HG02610 (cell line): ENCODE measurements around the gene ZNG1F.
"Not testable (repeated sequence)": the region's sequence is repeated elsewhere in the genome, so short reads cannot be mapped to it uniquely, and the experiment has no call there.

ENCODE experiments used
- ATAC-seq: cut with Tn5 transposase; IDR thresholded peaks from one replicate; pipeline ENCODE4 v1.9.1; 2021; ENCODE audit warnings: mild to moderate bottlenecking, moderate library complexity; ENCODE audit not compliant: unreplicated experiment

ZNG1F gene

DNA sequence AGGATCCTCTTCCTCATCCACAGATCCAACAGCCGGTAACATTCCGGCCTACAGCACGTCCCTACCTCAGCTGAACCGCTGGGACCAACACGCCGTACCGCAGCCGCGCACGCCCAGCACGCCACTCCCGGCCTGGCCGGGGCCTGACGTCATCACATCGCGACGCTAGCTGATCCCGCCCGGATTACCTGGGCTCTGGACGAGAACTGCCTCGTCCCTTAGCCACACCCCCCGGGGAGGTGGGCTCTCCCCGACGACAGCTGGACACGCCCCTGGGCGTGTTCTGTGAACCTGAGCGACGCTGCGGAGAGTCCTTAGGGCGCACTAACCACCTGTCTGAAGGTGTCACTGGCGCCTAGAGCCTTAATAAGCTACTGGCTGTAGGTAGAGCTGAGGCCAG, at the start of gene ZNG1F:
Gene ZNG1F (minus strand): TSS at position 101 of the 400 bp plus-strand sequence. CDS start 59 bp downstream, at position 42.
- not testable (repeated sequence) for ATAC-seq

DNA sequence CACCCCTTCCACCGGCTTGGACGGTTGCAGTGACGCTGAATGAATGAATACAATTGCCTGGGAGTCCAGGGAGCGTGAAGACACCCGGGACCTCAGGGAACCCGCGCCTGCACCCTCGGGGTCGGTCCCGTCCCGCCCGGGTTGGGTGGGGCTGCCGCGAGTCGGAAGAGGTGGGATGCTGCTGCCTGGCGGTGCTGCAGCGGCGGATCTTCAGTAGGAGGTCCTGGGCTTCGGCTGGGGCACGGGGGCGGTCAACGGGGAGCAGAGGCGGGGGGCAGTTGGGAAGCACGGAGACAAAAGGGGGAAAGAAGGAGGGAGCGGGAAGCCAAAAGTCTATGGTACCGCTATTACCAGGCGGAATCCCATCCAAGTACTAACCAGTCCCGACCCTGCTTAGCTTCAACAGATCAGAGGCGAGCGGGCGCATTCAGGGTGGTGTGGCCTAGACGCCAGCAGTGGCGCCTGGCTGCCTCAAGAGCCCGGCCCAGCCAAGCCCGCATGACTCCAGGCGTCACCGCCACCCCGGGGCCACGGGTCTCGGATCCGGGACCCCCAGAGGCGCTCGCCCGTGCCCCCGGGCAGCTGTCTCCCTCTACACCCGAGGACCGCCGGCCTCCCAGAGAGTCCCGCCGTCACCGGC, 48.1 kb upstream of the ZNG1F start:
- ATAC-seq = not testable (repeated sequence)

DNA sequence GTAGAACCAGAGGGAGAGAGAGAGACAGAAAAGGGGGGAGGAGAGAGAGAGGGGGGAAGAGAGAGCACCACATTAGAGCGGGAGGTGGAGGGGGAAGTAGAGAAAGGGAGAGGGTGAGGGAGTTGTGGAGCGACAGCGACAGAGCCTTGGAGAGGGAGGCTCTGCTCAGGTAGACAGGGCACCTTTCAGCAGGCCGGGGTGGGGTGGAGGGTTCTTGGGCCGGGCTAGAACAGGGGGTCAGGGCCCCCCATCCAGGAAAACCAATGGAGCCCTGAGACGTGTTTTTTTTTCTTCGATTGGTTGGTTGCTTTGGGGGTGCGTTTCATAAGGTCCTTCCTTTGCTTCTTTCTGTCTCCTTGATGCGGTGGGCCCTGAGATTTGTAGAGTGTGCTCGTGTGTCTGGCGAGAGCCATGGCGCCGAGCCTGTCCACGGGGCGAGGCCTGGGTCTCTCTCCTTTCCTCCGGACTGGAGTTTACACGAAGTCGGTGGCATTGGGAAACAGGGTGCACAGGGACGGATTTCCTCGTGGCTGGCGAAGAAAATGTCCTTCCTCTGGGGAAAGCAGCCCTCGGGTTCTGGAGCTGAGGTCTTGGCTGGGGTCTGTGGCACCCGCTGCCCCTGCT, 47.5 kb upstream of the ZNG1F start:
- not testable (repeated sequence) for ATAC-seq

DNA sequence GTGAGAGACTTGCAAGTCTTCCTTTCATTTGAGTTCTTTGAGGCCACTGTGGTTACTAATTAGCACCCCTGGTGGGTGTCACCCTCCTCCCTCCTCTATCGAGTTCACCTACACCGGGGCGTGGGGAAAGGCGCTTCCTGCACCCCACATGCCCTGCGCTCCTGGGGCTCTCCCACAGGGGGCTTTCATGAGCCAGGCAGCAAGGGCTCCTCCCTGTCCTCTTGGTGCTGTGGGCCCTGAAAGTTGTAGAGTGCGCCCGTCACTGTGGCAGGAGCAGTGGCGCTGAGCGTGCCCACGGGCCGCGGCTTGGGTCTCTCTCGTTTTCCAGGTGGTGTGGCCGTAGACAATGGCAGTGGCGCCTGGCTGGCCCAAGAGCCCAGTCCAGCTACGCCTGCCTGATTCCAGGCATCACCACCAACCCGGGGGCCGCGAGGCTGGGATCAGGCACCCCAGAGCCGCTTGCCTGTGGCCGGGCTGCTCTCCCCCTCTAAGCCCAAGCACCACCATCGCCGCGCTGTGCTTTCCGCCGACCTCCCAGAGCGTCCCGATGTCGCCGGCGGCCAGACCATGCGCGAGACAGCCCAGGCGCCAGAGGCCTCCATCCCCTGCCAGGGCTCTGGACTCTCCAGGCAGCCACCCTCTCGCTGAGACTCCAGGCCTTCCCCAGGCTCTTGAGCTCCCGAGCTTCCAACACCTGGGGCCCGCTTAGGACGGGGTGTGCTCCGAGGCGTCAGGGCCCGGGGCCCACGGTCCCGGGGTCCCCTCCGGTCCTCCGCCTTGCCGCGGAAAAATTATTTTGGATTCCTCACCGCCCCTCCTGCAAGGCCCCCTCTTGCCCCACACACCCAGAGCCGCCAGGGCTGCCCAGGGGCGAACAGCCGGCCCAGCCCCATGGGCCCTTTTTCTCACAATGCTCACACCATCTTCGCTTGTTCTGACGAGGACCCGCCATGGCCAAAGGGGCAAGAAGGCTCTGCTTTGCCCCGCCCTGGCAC, 46.0 kb upstream of the ZNG1F start:
- ATAC-seq = peak; percentile 100

DNA sequence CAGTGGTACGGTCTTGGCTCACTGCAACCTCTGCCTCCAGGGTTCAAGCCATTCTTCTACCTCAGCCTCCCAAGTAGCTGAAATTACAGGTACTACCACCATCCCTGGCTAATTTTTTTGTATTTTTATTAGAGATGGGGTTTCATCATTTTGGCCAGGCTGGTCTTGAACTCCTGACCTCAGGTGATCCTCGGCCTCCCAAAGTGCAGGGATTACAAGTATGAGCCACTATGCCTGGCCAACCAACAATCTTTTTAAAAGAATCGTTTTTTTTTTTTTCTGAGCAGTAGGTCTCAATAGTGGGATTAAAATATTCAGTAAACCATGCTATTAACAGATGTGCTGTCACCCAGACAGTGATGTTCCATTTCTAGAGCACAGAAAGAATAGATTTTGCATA, 45.1 kb upstream of the ZNG1F start:
- ATAC-seq = peak; percentile 7

DNA sequence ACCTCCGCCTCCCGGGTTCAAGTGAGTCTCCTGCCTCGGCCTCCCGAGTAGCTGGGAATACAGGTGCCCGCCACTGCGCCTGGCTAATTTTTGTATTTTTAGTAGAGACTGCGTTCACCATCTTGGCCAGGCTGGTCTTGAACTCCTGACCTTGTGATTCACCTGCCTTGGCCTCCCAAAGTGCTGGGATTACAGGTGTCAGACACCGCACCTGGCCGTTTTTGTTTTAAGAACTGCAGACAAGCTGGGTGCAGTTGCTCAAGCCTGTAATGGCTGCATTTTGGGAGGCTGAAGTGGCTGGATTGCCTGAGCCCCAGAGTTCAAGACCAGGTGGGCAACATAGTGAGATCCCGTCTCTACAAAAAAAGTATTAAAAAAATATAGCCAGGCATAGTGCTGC, 43.2 kb upstream of the ZNG1F start:
- not testable (repeated sequence) for ATAC-seq

DNA sequence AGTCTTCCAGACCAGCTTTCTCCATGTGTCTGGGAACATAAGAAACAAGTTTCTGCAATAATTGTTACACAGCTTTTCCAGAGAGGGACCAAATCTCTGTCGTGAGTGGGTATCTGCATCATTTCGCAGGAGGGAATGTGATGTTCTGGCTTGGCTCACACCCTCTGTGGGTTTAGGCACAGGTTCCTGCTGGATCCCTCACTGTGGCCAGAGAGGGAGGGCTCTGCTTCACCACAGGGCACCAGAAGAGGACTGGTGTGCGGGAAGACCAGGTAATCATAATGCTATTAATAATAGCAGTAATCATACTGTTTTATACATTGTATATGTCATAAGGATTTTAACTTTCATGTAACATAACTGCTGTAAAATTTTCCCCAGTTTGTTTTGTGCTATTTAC, 41.3 kb upstream of the ZNG1F start:
- not testable (repeated sequence) for ATAC-seq

DNA sequence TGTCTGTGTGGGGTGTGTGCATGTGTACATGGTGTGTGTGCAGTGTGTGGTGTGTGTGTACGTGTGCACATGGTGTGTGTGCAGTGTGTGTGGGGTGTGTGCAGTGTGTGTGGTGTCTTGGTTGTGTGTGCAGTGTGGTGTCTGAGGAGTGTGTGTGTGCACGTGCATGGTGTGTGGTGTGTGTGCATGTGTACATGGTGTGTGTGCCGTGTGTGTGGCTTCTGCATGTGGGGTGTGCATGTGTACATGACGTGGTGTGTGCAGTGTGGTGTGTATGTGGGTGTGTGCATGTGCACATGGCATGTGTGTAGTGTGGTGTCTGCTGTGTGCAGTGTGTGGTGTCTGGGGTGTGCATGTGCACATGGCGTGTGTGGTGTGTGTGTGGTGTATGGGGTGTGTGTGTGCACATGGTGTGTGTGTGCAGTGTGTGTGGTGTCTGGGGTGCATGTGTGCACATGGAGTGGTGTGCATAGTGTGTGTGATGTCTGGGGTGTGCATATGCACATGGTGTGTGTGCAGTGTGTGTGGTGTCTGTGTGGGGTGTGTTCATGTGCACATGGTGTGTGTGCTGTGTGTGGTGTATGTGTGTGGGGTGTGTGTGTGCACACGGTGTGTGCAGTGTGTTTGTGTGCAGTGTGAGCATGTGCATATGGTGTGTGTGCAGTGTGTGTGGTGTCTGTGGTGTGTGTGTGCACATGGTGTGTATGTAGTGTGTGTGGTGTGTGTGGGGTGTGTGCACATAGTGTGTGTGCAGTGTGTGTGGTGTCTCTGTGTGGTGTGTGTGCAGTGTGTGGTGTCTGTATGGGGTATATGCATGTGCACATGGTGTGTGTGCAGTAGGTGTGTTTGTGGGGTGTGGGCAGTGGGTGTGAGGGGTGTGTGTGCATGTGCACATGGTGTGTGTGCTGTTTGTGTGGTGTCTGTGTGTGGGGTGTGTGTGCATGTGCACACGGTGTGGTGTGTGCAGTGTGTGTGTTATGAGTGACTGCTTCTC, 40.6 kb upstream of the ZNG1F start:
- ATAC-seq = peak; percentile 39

DNA sequence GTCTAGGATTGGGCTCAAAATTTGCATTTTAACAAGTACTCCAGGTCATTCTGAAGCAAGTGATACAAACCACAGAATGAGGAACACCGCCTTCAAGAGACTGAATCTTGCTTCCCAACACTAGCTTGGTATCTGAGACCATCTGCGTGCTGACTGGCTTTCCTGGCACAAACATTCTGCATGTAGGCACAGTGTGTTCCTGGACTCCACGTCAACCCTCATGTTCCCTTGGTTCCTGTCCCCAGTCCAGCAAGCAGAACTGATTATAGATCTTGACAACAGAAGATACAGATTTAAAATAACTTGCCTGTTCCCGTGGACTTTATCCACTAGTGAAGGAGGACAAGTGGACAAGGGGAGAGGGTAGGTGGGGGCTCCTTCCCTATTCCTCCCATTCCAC, 30.7 kb upstream of the ZNG1F start:
- not testable (repeated sequence) for ATAC-seq

DNA sequence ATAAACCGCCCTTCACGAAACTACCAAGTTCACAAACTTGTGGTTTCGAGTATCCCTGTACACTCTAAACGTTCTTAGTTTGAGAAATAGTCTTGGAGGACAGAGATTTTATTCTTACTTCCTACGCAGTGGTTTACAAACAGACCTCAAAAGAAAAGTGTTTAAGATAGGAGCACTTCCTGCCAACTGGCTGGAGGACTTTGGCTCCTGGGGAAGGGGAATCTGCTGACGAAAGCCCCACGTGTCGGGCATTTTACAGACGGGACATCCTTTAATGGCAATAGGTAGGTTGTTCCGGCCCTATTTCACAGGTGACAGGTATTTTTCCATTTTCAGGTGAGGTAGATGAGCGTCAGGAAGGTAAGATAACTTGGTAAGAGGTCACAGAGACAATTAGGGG, 678 bp downstream of the ZNG1F start:
- not testable (repeated sequence) for ATAC-seq

DNA sequence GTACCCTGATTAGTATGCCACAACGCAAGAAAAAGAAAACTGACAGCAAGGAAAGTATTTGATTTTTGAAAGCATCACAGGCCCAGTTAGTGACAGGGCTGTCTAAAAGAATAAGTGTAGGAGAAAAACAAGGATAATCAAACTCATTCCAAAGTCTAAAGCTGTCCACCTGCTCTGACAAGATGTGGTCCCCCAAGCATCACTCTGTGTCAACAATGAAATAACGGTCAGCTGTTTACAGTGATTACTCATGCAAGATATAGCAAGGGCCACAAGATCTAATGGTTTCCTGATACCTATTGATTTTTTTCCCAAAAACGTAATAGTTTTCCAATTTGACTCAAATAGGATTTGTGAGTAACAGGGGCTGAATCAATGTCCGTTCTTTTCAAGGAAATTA, 14.1 kb downstream of the ZNG1F start:
- ATAC-seq = not testable (repeated sequence)

DNA sequence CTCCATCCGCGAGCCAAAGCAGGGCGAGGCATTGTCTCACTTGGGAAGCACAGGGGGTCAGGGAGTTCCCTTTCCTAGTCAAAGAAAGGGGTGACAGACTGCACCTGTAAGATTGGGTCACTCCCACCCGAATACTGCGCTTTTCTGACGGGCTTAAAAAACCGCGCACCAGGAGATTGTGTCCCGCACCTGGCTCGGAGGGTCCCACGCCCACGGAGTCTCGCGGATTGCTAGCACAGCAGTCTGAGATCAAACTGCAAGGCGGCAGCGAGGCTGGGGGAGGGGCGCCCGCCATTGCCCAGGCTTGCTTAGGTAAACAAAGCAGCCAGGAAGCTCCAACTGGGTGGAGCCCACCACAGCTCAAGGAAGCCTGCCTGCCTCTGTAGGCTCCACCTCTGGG, 39.0 kb downstream of the ZNG1F start:
- ATAC-seq = not testable (repeated sequence)

DNA sequence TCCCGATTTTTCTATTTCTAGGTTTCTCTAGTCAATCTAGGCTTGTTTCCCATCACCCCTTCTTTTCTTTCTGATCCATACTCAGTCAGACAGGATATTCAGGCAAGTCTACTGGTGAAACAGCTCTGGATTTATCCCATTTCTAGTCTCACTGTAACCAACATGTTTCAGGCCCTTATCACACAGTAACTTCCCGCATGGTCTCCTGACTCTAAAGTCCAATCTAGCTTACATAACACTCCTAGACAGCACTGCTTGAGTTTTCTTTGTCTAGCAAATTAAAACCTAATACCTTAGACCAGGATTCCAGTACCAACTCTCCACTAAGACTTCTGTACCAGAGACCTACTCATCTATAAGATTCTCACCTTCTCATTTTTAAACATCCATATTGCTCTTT, 47.2 kb downstream of the ZNG1F start:
- not testable (repeated sequence) for ATAC-seq

DNA sequence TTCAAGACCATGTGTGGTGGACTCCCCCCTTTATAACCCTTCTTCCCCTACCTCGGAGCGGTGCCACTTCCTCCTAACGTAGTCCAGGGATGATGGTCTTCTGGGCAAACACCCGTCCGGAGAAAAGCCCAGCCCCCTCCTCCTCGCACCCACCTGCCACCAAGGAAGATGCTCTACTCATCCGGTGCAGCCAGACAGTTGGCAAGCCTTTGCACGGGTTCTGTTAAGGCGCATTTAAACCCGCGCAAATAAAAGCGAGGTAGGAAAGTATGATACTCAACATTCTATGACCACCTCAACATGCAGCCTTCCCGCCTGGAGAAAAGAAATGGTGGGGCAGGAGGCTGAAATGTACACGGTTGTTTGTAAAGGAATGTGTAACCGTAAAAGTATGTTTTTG, 60.5 kb downstream of the ZNG1F start, which contains the start of gene FOXD4L6:
Gene FOXD4L6 (minus strand): TSS at position 101 of the 400 bp plus-strand sequence. CDS start 298 bp downstream, outside the sequence.
- ATAC-seq = not testable (repeated sequence)

DNA sequence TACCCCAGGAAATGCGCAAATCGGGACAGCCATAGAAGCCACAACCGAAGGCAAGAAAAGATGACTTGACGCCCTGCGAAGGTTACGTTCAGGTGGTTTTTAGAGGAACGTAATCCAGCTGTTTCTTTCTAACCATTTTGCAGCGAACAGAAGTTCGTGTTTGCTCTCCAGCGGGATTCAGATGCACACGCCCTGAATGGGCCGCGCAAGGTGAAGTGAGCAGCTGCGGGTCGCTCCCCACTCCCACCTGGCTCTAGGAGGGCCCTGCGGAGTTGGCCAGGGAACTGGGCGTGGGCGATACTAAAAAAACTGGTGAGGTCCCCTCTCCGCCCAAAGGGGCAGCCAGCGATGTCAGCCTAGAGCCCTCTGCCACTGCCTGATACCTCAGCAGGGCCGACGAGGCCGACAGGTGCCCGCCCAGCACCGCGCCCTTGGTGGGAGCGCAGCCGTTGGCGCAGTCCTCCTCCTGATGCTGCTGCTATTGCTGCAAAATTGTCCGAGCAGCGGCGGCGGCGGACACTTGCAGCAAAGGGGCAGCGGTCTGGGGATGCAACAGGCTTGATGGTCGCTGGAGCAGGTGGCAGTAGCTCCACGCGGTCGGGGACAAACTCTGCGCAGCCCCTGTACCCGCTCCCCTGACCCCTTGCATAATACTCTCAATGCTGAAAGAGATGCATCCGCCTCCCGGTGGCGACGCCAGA, 62.2 kb downstream of the ZNG1F start:
- not testable (repeated sequence) for ATAC-seq

DNA sequence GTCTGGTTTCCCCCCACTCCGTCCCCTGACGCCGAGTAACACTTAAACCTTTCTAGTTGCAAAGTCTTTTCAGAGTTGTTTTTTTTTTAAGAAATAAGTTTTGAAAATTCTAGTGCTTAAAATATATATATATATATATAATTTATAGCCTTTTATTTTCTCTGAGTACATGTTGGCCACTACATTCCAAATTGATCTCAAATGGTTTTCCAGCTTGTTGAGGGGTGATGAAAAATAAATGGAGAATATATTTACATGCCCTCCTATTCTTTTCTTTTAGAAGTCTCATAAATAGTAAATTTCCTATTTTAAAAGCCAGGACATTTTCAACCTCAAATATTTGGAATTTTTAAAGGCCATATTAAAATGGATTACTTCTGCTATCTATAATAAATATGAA, 63.2 kb downstream of the ZNG1F start:
- ATAC-seq = not testable (repeated sequence)

DNA sequence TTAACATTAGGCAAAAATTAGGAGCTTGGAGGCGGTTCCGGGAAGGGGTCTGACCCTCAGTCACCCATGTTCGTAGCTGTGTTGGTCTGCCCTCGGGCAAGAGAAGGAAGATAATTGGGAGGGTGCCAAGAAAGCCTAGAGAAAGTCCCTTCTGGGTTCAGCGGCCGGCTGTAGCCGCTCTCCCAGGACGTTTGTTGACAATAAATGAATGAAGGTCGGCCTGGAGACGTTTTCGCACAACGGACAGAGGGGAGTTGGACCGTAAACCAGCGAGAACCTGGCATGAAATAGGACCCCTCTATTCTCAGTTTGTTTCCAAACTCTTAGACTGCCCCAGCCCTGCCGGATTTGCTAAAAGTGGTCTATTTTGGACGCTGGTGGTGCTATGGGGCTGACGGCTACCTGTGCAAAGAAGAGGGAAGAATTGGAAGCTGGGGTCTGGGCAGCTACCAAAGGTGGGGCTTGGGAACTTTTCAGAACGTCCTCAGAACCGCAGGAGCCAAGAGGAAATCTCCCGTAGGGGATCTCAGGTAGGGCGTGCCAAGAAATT, 63.9 kb downstream of the ZNG1F start:
- ATAC-seq = not testable (repeated sequence)

DNA sequence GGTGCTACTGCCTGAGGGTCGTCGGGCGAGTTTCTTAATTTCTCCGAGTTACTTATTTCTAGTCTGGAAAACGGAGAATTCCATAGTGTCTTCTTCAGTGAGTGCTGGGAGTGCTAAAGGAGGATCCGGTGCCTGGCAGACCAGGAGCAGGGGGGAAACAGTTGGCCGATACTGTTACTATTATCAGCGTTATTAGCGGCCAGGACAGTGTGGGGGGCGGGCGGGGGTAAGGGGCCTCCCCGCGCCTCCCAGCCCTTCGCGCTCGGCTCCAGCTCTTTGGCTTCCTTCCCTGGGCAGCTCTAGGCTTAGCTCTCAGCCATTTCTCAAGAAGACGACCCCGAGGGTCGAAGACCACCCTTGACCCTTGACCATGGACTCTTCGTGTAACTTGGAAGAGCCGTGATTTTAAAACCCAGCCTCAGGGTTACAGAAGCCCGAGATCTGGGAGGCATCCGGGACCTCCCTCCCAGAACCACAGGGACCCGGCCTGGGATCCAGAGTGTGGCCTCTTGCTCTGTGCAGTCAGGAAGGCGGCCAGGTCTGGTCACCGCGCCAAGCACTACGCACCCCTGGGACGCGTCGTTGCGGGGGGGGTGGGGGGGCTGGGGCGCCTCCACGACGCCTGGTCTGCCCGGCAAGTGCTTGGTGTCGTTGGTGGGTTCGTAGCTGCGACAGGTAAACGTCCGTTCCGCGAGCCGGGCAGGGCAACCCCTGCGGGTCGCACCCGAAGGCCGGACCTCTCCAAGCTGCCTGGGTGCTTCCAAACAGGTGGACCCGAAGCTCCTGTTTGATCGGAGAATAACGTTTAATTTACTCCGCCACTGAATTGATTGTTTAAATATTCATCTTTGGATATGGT, 64.6 kb downstream of the ZNG1F start:
- ATAC-seq = not testable (repeated sequence)
